Measurements from ENCODE around the gene GUCY1A2.
"Not testable (repeated sequence)": the region's sequence is repeated elsewhere in the genome, so short reads cannot be mapped to it uniquely, and the experiment has no call there.

The GUCY1A2 gene

GRCh38 chr11:106943089-106943488 is 75.2 kb downstream of the GUCY1A2 start:
- no peak for DNase-seq (ENCODE audit: low read depth)

GRCh38 chr11:106939157-106939556 is 79.1 kb downstream of the GUCY1A2 start:
- no peak for DNase-seq (ENCODE audit: low read depth)

GRCh38 chr11:106937111-106937510 is 81.2 kb downstream of the GUCY1A2 start:
- DNase-seq (ENCODE audit: low read depth), result no peak

GRCh38 chr11:106925245-106925644 is 93.0 kb downstream of the GUCY1A2 start:
- peak; percentile 56 for DNase-seq (ENCODE audit: low read depth)

- DNase-seq (ENCODE audit: low read depth), result peak; percentile 10
These were observed 97.3 kb downstream of the GUCY1A2 start for GRCh38 chr11:106920899-106921509.

GRCh38 chr11:106917973-106918372 is 100.3 kb downstream of the GUCY1A2 start:
- DNase-seq (ENCODE audit: low read depth), result peak; percentile 35

- no peak for DNase-seq (ENCODE audit: low read depth)
These were observed 103.9 kb downstream of the GUCY1A2 start for GRCh38 chr11:106914409-106914808.

- DNase-seq (ENCODE audit: low read depth), result no peak
These were observed 105.1 kb downstream of the GUCY1A2 start for GRCh38 chr11:106913141-106913540.

- no peak for DNase-seq (ENCODE audit: low read depth)
These were observed 113.5 kb downstream of the GUCY1A2 start for GRCh38 chr11:106904826-106905225.

GRCh38 chr11:106889718-106890117 is 128.6 kb downstream of the GUCY1A2 start:
- DNase-seq (ENCODE audit: low read depth), result no peak

GRCh38 chr11:106888386-106888785 is 129.9 kb downstream of the GUCY1A2 start:
- DNase-seq (ENCODE audit: low read depth), result no peak

GRCh38 chr11:106883693-106884092 is 134.6 kb downstream of the GUCY1A2 start:
- DNase-seq (ENCODE audit: low read depth), result not testable (repeated sequence)

- DNase-seq (ENCODE audit: low read depth), result no peak
These were observed 138.3 kb downstream of the GUCY1A2 start for GRCh38 chr11:106879832-106880546.

GRCh38 chr11:106879029-106879428 is 139.2 kb downstream of the GUCY1A2 start:
- DNase-seq (ENCODE audit: low read depth), result no peak

GRCh38 chr11:106875013-106875412 is 143.3 kb downstream of the GUCY1A2 start:
- peak; percentile 1 for DNase-seq (ENCODE audit: low read depth)

GRCh38 chr11:106872246-106872645 is 146.0 kb downstream of the GUCY1A2 start:
- DNase-seq (ENCODE audit: low read depth), result no peak

- no peak for DNase-seq (ENCODE audit: low read depth)
These were observed 160.1 kb downstream of the GUCY1A2 start for GRCh38 chr11:106858200-106858599.

GRCh38 chr11:106856566-106856965 is 161.7 kb downstream of the GUCY1A2 start:
- no peak for DNase-seq (ENCODE audit: low read depth)

GRCh38 chr11:106854429-106854828 is 163.8 kb downstream of the GUCY1A2 start:
- no peak for DNase-seq (ENCODE audit: low read depth)

- peak; percentile 8 for DNase-seq (ENCODE audit: low read depth)
These were observed 164.3 kb downstream of the GUCY1A2 start for GRCh38 chr11:106853850-106854401.

GRCh38 chr11:106852779-106853178 is 165.5 kb downstream of the GUCY1A2 start:
- DNase-seq (ENCODE audit: low read depth), result no peak

- DNase-seq (ENCODE audit: low read depth), result no peak
These were observed 169.8 kb downstream of the GUCY1A2 start for GRCh38 chr11:106848526-106848925.

- DNase-seq (ENCODE audit: low read depth), result no peak
These were observed 176.1 kb downstream of the GUCY1A2 start for GRCh38 chr11:106842134-106842533.
